Stimulated activated CD4-positive, alpha-beta T cell treated with anti-CD3 and anti-CD28 coated beads, Interleukin-4, amount 100 ng/mL, for 24 hours (primary cell): ENCODE measurements around the gene TMEM50B.
"Not testable (repeated sequence)": the region's sequence is repeated elsewhere in the genome, so short reads cannot be mapped to it uniquely, and the experiment has no call there.

ENCODE experiments used
- DNase-seq: peaks from one replicate; pipeline ENCODE4 v3.0.0-alpha.2; 2020

Gene TMEM50B

GRCh38 chr21:33479679-33480480, at the start of gene TMEM50B:
TMEM50B (minus strand) TSS chr21:33479974; CDS start chr21:33468885, 11,089 bp downstream.
- DNase-seq = peak; percentile 95

GRCh38 chr21:33522953-33523349, 43.2 kb upstream of the TMEM50B start:
- DNase-seq = no peak

DNA sequence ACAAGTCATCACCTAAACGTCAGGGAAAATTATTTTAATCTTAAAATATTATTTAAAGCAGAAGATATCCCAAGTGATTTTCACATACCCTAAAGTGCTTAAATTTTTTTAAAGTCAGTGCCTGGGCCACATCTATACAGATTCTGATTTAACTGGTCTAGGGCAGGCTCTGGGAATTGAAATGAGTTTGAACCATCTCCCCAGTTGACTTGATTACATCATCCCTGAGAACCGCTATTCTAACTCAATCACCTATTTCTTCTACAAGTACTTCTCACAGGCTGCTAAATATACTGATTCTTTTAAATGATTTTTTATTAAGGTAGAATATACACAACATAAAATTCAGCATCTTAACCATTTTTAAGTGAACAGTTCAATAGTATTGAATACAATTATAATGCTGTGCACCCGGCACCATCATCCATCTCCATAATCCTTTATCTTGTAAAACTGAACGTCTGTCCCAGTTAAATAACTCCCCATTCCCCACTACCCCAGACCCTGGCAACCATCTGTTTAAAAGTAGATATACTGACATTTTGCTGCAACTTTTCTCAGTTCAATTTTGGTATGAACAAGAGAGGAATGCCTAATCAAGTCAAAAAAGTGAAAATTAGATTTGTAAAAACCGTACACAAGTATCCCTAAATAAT, 42.7 kb upstream of the TMEM50B start:
- DNase-seq = no peak

GRCh38 chr21:33518899-33519298, 39.1 kb upstream of the TMEM50B start:
- DNase-seq = no peak

DNA sequence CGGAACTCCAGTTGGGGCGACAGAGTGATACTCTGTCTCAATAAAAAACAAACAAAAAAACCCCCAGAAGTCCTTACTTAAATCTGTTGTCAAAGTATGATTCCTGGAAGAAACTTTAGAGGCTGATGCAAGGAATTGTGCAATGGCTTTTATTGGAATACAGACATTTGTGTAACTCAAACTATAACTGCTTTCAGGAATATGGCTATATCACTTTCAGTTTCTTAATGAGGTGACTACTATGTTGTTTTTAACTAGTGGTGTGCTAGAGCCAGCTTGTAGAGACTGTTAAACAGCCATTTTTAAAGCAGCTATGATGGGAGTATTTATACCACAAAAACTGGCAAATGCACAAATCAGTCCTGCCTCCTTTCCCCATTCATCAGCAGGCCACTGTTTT, 34.5 kb upstream of the TMEM50B start:
- no peak for DNase-seq

GRCh38 chr21:33512481-33512880, 32.7 kb upstream of the TMEM50B start:
- no peak for DNase-seq

DNA sequence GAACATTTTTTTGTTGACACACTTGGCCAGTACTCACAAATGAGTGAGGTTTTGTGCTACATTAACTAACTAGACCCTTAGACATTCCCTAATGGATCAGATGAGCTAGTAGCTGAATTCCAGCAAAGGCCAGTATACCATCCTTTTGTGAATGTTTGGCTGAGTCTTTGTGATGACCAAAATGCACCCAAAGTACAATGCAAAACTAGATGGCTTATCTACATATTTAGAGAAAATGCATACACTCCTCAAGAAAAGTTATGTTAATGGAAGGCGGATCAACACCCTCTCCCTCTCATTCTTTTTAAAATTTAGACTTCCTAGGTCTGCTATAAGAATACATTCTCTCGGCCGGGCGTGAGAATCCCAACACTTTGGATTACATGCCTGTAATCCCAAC, 31.9 kb upstream of the TMEM50B start:
- DNase-seq = no peak

DNA sequence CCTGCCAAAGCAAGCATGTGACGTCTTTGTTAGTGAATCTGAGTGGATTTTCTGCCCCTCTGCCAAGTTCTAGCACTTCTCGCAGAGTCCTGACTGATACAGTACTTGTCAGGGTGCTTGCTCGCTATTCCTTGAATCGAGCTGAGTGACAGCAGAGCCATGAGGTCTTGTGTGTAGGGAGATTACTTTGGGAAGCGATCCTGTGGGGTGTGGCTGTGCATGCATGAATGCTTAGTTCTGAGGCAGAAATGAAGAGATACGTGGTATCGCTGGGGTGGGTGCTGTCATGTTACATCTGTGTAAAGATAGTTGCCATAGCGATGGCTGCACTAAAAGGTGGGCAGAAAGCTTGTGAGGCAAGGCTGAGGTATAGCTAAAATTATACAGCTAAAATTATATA, 31.1 kb upstream of the TMEM50B start:
- no peak for DNase-seq

- not testable (repeated sequence) for DNase-seq
Observed at GRCh38 chr21:33507003-33507402, 27.2 kb upstream of the TMEM50B start.

DNA sequence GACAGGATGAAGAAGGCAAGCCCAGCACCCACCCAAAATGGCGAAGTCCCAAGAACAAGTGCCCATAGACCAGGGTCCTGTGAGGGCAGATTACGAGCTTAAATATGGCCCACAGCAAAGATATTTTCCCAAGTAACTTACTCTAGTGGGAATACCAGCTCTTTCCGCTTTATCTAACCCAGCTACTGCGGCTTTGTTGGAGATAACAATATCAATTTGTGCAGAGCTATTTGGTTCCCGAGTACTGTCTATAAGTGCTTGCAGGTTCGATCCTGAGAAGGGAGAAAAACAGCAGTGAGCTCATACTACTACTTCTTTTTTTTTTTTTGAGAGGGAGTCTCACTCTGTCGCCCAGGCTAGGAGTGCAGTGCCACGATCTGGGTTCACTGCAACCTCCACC, 26.1 kb upstream of the TMEM50B start:
- DNase-seq = no peak

DNA sequence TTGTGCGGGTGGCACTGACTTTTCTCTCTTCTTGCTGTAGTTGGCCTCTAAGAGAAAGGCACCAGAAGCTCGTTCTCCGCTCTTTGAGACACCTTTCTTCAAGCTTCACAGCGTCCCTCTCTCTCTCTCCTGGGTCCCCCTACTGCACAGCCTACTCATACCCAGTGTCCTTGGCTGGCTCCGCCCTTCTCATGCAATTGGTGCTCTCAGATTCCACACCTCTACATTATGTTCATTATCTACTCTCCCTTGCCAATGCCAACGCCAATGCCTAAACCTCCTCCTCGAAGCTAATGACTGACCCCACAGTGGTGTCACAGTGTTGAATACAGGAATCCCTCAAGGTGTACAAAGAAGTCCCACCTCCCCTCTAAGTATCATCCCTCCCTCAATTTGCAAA, 16.6 kb upstream of the TMEM50B start:
- DNase-seq = no peak

GRCh38 chr21:33495743-33496142, 16.0 kb upstream of the TMEM50B start:
- no peak for DNase-seq

DNA sequence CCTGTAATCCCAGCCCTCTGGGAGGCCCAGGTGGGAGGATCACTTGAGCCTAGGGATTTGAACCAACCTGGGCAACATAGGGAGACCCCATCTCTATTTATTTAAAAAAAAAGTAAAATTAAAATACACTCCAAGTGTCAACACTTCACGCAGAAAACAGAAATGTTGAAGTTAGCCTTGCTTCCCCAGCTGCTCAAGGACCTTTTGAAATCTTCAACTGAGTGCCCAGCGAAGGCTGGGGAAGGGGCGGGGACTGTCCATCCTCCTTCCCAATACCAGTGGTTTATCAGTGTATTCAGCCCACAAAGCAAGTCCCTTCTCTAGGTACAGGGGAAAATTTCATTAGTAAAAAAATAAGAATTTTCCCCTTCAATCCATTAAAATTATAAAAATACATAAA, 14.0 kb upstream of the TMEM50B start:
- DNase-seq = no peak

DNA sequence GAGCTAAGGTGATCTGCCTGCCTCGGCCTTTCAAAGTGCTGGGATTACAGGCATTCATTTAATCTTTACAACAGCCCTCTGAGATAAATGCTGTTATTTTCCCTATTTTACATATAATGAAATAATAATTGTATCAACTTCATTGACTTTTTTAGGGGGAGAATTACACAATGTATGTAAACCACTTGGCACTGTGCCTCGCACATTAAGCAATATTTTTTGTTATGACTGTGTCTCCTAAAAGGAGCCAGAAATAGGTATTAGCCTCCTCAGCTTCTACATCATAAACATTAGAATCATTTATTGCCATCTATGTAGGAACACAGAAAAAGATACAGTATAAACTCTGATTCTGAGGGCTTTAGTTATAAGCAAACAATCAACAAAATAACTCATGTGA, 12.8 kb upstream of the TMEM50B start:
- DNase-seq = no peak

GRCh38 chr21:33491373-33492102, 11.8 kb upstream of the TMEM50B start, which contains the start of gene DNAJC28:
DNAJC28 (minus strand) TSS chr21:33491716; CDS start chr21:33489393, 2,323 bp downstream.
- DNase-seq = peak; percentile 95

DNA sequence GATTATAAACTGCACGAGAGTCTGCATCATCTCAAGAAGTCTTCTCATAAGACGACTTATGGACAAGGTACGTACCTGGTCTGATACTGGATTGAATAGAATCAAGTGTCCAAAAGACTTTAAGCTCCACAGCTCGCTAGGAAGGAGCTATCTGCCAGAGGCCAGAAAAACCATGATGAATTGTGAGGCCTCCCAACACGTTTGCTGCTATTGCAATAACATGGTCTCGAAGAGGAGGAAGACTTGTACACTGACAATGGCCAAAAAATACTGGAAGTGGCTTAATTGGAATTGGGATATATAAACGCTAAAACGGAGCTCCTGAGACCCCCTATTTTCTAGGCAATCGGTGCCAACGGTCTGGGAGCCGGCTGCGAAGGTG, 11.2 kb upstream of the TMEM50B start:
- peak; percentile 7 for DNase-seq

- DNase-seq = no peak
Observed at GRCh38 chr21:33488936-33489335, 9.2 kb upstream of the TMEM50B start.

DNA sequence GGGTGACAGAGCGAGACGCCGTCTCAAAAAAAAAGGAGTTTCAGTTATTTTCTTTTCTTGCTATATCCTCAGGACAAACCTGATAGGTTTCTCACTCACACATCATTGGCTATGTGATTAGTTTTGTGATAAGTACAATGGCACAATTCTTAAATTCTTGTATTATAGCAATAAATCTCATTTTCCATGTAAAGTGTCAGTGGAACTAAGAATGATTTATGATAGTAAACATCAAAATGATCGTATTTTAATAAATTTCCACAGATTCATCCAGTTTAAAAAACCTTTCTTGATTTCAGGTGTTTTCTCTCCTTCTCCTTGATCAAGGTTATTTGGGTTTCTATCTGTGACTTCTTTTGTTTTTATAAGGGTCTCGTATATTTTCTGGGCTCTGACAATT, 8.2 kb upstream of the TMEM50B start:
- no peak for DNase-seq

GRCh38 chr21:33481314-33481943, 1.7 kb upstream of the TMEM50B start:
- no peak for DNase-seq

- DNase-seq = no peak
Observed at GRCh38 chr21:33480481-33481103, 818 bp upstream of the TMEM50B start.

- DNase-seq = peak; percentile 41
Observed at GRCh38 chr21:33478935-33479678, 667 bp downstream of the TMEM50B start.

DNA sequence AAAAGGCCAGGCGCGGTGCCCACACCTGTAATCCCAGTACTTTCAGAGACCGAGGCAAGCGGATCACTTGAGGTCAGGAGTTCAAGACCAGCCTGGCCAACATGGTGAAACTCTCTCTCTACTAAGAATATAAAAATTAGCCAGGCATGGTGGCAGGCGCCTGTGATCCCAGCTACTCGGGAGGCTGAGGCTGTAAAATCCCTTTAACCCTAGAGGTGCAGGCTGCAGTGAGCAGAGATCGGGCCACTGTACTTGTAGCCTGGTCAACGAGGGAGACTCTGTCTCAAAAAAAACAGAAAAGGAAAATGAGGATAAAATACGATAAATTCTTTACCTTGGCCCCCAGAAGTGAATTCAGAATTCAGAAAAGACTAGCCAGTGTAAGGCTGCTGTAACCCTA, 1.6 kb downstream of the TMEM50B start:
- DNase-seq = no peak
